GM18873 (cell line): ENCODE data around the gene VPS45.
"Not testable (repeated sequence)": the region's sequence is repeated elsewhere in the genome, so short reads cannot be mapped to it uniquely, and the experiment has no call there.

Experiments used
- ATAC-seq: cut with Tn5 transposase; IDR thresholded peaks from one replicate; pipeline ENCODE4 v1.9.1; 2021; ENCODE audit warnings: mild to moderate bottlenecking, moderate library complexity, moderate number of reproducible peaks; ENCODE audit not compliant: unreplicated experiment, low FRiP score

VPS45 gene

DNA sequence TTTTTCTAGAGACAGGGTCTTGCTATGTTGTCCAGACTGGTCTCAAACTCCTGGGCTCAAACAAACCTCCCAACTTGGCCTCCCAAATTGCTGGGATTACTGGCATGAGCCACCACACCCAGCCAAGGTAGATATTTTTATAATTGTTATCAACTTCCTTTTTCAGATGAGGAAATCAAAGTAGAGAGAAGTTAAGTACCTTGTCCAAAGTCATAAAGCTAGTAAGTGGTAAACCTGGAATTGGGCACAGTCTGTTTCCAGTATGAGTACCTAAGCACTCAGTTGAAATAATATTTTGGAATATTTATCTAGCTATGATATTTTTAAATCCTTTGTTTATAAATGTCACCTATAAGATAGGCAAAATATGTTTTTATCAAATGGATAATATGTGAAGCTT lies 59.9 kb downstream of the VPS45 start:
- no peak for ATAC-seq

DNA sequence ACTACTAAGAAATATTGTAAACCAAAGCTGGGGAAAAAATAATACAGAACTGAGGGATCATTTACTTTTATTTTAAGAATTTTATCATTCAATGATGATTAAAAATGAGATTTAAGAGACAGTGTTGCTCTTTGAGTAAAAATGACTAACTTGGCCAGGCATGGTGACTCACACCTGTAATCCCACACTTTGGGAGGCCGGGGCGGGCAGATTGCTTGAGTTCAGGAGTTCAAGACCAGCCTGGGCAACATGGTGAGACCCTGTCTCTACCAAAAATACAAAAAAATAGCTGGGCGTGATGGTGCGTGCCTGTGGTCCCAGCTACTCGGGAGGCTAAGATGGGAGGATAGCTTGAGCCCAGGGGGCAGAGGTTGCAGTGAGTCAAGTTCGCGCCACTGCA lies 60.3 kb downstream of the VPS45 start:
- no peak for ATAC-seq

DNA sequence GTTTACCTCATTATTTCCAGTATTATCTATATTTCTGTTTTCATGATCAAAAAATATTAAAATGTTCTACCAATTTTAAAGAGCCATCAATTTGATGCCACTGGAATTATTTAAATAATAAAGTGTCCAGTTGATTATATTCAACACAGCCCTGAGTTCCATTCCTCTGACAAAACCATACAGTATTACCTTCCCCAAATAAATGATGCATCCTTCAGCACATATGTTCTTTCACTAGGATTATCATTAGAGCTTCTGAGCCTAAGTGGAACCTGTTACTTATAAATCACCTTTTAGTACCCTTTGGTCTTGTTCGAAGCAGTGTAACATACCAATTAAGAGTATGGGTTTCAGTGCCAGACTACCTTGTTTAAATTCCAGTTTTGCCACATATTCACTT lies 64.8 kb downstream of the VPS45 start:
- no peak for ATAC-seq

DNA sequence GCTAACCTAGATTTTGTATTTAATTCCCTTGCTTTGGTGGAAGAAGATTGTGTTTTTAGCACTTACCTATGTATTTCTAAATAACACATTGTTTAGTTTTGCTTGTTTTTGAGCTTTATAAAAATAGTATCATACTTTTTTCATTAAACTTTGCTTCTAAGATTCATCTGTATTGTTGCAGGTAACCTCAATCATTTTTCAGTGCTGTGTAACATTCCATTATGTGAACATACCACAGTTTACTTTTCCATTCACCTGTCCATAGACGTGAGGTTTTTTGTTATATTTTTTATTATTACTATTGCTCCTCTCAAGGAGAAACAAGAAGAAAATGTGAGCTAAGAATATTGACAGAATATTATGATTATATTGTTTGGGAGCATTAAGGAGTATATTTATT lies 67.0 kb downstream of the VPS45 start:
- ATAC-seq = no peak

DNA sequence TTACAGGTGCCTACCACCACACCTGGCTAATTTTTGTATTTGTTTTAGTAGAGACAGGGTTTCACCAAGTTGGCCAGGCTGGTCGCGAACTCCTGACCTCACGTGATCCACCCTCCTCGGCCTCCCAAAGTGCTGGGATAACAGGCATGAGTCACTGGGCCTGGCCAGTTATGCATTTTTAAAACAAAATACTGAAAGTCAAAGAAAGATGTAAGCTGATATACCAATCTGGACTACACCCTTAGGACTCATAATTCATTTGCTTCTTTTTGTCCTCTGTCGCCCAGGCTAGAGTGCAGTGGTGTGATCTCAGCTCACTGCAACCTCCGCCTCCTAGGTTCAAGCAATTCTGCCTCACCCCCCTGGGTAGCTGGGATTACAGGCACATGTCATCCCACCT lies 67.8 kb downstream of the VPS45 start:
- not testable (repeated sequence) for ATAC-seq

DNA sequence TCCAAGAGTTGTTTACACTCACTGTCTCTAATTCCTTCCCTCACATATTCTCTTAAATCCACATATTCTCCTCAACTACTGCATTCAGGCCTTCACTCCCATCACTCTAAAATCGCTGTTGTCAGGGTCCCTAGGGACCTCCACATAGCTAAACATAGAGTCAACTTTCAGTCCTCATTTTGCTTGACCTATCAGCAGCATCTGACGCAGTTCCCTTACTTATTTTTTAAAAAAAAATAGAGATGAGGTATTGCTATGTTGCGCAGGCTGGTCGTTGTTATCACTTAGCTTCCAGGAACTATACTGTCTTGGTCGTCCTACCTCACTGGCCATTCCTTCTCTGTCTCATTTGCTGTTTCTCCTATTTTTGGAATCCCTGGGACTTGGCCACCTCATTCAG lies 70.5 kb downstream of the VPS45 start:
- ATAC-seq = no peak

DNA sequence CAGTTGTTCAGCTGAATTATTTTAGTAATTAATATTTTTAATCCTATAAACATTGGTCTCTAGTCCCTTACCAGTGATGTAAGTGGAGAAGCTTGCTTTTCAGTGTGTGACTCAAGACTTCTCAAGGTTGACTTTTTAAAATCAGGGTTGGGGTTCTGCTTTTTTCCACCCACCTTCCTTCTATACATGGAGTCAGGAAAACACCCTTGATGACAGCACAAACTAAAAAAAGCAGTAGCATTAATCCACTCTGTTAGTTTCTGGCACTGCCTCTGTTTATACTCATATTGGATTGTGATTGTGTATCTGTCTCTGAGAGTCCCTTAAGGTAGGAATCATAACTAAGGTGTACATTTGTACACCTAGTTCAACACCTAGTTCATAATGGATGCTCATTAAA lies 73.9 kb downstream of the VPS45 start:
- ATAC-seq = no peak

DNA sequence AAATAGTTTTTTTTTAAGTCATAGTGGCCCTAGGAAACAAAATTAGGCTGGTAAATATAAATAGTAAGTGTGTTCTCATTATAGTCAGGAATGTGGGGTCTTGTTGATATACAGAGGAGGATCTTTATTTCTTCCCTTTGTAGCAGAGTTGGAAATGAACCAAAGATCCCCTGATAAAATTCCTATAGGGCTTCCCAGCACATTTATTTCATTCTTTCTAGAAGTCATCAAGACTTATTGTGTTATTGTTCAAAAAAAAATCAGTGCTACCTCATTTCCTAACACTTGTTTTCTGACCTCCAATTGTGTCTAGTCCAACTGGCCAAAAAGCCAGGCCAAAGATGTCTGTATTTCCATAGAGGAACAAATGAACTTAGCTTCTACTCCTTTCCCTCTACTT lies 74.5 kb downstream of the VPS45 start:
- no peak for ATAC-seq

DNA sequence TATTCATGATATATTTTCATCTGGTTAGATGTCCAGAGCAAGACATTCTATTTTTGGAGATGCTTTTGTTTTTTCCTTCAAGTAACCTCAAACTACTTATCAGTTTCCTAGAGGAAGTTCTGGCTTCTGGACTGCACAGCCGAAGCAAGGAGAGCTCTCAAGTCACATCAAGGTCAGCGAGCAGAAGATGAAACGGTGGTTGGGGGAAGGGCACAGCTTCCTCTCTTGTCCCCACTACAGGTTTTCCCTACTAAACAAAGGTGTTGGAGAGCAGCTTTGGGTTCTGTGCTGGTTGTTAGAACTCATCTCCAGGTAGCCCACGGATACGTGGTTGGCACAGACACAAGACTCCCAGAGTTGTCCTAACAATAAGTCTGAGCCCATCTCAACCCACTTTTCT lies 77.0 kb downstream of the VPS45 start:
- ATAC-seq = no peak

DNA sequence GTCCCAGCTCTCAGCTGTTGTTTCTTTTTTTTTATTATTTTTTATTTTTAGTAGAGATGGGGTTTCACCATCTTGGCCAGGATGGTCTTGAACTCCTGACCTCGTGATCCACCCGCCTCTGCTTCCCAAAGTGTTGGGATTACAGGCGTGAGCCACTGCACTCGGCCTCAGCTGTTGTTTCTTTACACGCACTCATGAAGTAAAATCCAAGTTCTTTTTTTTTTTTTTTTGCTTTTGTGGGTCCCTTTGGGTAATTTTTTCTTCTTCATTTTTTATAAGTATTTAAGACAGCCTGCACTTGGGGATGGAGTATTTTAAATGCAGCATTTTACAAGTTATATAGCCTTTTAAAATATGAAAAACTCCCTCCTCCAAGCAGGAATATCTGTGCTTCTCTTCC lies 78.4 kb downstream of the VPS45 start:
- not testable (repeated sequence) for ATAC-seq

DNA sequence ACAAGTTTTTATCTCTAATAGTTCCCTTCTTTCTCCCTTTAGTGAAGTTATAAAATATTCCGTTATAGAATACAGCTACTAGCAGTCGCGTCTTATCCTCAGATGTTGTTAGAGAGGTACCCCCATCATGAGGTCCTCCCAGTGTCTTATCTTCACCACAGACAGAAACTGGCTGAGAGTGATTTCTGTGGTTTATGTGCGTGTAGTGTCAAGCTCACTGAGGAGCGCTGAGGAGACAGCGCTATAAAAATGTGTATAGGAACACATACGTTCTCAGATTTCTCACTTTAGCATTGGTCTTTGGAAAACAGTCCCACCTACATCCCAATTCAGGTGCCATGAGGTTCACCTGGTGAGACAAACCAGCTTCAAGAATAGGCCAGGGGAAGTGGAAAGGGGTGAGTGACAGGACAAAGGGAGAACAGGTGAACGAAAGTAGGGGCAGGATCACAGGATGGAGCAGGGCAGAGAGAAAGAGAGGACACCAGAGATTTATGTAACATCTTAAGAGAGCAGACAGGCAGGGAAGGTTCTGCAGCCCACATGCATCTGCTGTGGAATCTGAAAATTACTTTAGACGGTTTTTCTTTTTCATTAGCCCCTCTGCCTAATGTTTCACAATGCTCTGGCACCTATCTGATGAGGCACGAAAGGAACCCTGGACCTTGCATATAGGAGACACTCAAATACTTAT lies 79.4 kb downstream of the VPS45 start:
- ATAC-seq = no peak

DNA sequence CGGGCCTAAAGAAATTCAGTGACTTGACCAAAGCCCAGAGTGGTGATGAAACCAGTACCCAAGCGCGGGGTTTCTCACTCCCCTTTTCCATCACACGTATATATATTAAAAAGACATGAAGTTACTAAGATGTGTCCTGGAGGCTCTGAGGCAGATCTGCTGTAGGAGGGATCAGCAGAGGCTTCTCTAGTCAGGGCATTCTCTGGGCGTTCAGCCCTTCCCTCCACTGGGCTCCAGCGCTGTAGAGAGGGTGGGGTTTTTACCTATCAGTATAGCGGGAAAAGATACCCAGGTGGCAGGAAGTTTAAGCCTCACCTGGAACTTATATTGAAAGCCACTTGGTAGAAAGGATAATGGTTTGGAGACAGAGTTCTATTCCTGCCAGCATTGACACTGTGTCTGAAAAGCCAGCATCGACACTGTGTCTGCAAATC lies 81.3 kb downstream of the VPS45 start:
- no peak for ATAC-seq

DNA sequence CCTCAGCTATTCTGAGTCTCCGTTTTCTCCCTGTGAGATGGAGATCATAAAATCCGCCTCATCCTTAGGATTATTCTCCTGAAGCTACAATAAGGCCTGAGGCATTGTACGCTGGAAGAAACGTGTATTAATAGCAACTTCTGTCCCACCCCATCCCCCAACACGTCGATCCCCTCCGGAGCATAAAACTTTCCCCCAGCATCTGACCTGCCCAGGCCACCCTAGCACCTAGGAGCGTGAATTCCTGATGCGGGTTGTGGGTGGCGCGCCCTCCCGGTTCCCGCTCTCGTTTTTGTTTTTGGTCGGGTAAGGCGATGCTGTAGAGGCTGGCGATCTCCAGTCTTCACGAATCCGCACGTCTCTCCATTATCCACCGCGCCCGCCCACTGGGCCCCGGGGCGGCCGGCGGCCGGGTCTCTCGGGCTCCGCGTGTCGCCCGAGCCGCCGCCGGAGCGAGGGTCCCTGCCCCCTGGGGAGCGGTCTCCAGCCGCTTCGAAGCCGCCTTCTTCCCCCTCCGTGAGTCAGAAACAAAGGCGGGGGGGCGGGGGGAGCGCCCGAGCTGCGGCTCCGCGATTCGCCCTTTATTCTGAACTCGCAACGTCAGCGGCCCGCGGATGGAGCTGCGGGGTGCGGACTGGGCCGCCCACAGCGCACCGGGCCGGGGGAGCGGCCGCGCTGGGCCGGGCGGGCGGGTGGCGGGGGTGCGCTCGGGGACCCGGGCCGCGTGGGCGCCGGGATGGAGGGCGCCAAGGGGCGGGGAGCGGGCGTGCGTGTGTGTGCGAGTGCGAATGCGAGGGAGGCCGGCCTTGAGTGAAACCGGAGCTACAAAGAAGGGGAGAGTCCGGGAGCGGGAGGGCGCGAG lies 81.9 kb downstream of the VPS45 start, which contains the start of gene PLEKHO1:
PLEKHO1 (plus strand) TSS at position 646 of the 862 bp plus-strand sequence. CDS start 342 bp downstream, outside the sequence.
- ATAC-seq = no peak

DNA sequence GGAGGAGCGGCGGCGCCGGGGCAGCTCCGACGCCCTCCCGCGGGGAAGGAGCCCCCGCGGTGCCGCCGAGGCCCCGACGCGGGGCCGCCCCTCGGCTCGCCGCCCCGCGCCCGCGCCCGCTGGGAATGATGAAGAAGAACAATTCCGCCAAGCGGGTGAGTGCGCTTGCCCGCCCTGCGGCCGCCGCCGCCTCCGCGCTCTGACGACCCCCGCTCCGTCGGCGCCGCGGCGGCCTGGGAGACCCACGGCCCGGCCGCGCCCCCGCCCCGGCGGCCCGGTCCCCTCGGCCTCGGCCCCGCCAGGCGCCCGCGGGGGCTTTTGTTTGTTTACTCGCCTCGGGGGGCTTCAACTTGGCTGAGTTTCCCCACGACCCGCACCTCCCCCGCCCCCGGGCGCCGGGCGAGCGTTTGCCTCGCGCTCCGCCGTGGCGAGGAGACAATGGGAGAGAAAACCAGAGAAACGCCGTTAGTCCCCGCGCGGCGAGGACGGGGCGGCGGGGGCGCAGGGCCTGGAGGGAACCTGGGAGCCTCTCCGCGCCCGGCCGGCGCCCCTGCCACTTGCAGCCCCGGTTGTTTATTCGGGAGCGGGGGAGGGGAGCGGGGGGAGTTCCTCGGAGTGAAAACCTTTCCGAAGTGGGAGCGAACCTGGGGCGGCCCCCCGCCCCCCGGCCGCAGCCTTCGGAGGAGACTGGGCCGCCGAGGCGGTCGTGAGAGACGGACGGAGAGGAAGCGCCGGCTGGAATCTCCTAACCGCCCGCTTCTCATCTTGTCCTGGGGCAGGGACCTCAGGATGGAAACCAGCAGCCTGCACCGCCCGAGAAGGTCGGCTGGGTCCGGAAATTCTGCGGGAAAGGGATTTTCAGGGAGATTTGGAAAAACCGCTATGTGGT lies 82.8 kb downstream of the VPS45 start:
- ATAC-seq = no peak

DNA sequence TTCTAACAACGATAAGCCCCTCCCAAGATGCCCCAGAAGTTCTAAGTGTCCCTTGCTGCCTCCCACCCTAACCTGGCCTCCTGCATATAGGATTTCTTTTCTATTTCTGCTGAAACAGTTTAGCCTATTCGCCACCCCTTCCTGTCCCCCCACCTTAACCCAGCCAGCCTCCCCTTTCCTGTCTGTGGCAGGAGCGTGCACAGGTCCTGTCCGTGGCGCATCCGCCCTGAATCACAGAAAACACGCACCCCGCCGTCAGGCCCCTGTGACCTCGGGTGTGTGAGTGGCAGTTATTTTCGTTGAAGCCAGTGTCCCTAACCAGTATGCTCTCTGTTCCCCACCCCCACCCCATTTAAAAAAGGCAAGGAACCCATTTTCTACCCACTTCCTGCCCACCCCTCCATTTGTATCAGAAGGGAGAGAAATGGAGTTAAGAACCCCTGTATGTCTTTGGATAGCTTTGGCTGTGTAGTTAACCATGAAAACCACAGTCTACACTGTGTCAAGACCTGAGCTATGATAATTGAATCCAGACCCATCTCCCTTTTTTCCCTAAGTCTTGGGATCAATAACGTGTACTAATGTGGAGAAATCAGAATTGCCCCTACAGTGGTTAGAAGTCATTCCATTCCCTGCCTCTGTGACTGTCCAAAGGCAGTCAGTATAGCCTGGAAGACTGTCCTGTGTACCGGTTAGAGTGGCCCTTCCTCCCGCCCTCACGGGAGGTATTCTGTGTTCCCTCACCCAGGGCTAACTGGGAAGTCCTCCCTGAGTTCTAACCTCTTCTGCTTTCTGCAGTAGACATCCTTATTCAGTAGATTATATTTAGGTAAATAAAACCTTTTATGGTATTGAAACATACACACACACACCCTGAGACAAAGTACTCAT lies 84.0 kb downstream of the VPS45 start:
- no peak for ATAC-seq

DNA sequence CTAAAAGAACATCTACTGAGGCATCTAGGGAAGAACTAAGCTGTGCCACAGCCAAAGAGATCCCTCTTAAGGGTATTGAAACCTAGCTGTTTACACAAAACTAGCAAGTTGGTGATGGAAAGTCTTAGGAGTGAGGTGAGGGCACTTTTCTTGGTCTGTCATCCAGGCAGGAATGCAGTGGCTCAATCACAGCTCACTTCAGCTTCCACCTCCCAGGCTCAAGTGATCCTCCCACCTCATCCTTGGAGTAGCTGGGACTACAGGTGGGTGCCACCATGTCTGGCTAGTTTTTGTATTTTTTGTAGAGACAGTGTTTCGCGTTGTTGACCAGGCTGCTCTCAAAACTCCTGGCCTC lies 84.6 kb downstream of the VPS45 start:
- ATAC-seq = no peak

DNA sequence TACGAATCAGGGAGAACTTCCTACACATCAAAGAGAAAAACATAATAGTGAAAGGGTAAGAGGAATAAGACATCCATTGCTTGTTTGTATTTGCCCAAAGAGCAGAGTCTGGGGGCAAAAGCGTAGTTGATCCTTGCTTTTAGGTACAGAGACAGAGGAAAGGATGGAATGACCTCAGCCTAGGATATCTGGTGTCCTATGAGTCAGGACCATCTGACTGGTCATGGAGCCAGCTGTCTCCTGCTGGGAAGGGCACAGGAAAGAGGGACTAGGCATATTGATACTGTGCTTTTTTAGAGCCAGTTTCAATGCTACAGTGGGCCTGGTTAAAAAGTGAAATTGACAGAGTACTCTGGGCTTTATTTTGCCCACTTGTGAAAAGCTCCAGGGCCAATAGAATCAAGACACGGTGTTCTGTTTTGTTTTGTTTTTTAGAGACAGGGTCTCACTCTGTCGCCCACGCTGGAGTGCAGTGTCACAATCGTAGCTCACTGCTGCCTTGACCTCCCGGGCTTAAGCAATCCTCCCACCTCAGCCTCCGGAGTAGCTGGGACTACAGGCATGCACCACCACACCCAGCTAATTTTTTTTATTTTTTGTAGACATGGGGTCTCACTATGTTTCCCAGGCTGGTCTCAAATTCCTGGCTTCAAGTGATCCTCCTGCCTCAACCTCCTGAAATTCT lies 85.3 kb downstream of the VPS45 start:
- ATAC-seq = no peak

DNA sequence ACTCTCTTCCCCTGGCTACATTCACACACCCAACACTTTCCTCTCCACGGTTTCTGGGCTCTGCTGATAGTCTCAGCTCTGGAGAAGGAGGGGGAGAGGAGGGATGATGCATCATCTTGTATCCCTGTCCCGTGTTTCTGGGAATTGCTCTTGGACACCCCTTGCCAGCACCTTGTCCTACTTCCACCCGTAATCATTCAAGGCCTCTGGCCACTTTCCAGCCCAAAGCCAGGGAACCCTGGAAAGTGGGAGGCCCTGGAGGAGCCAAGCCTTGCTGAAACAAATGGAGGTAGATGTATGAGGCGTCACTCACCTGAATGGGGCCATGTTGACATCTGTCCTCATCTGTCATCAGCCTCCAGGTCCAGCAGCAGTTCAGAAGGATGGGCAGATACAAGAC lies 86.6 kb downstream of the VPS45 start:
- ATAC-seq = no peak

DNA sequence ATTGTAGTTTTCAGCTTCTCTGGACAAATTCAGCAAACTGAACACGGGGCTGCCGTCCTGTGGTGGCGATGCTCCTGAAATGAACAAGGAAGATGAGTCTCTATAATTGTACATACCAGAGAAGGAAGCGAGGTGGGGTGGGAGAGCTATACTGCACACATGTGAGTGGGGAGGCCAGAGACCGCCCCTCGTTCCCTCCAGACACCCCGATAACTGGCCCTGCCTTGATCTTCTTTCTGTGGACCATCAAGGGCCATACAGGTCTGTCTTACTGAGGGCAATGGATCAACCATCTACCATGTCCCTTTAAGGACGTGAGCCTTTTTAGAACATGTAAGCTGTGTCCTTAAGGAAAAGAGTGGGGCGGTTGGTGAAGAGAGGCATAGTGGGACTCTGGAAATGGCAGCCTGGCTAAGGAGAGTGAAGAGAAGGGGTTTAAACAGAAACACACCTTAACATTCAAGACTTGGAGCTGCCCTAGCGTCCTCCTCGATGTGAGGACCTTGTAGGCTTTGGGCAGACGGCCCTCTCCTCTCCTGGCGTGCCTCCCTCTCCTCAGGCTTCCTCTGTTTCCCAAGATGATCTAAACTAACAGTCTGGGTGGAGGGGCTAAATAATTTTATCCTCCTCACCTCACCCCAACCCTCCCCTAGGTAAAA lies 88.0 kb downstream of the VPS45 start:
- ATAC-seq = no peak
